ENCODE data around the gene HSDL1.
A peak's percentile ranks its signal among the peaks of the same experiment; 100 is the strongest.

Gene HSDL1

GRCh38 chr16:84144859-84145639, at the start of gene HSDL1, which contains the start of gene DNAAF1:
TSS of gene HSDL1 (minus strand) at chr16:84145177. CDS start at chr16:84131321, 13,856 bp downstream.
TSS of gene DNAAF1 (plus strand) at chr16:84145308. CDS start at chr16:84145441, 133 bp downstream.
- peak; percentile 73 to 93 for DNase-seq

DNA sequence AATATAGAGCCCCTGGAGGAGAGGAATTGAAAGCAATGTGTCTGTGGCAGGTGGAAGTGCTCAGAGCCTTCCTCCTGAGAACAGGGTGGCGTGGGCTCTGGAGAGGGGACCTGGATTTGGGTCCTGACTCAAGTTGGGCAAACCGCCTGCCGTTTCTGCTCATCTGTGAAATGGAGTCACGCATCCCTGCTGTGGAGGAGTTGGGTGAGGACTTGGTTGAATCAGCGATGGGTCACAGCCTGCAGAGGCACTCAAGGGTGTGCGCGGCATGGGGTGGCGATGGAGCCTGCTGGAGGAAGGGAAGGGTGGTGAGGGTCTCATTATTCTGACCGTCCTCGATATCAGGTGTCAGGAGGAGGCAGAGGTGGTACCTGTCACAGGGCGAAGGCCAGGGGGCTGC, 49.0 kb upstream of the HSDL1 start:
- DNase-seq = no peak

GRCh38 chr16:84193480-84193879, 48.5 kb upstream of the HSDL1 start:
- DNase-seq = no peak

GRCh38 chr16:84191466-84191865, 46.5 kb upstream of the HSDL1 start:
- no peak for DNase-seq

- no peak for DNase-seq
Observed at GRCh38 chr16:84190731-84191388, 45.9 kb upstream of the HSDL1 start, which contains the start of gene ADAD2. TSS of gene ADAD2 (plus strand) at chr16:84191157. CDS start at chr16:84191231, 74 bp downstream.

DNA sequence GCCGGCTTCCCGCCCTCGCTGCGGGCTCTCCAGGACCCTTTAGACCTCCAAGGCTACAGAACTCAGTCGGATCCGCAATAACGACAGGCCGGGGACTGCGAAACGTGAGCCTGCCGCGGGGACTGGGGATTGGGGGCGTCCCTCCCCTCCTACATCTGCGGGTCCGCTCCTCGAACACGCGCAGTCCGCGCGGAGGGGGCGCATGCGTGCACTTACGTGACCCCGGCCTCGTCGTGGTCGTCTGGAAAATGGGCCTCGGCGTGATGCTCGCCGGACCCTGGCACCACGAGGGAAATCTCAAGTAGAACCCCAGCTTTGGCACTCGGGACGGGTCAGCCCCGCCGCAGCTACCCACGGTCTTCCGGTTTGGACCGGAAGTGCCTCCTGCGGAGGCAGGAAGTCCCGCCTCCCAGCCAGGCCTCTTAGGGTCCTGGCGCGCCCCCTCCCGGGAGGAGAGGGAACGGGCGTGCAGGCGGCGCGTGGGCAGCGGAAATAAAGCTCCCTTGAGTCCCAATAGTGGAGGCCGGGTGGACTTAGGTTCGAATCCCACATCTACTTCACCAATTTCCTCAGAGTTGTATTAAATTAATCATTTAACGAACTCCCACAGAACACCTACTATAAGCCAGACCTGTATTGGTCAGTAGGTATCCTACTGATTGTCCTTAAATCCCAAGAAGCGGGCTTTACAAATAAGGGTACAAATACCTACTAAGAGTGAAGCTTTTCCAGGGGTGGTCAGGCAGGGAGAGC, 41.9 kb upstream of the HSDL1 start, which contains the start of gene TAF1C:
Gene TAF1C, minus strand, starts transcription at position 373 of the 753 bp plus-strand sequence. CDS start 2,069 bp downstream, outside the sequence.
- DNase-seq = peak; percentile 74 to 85

DNA sequence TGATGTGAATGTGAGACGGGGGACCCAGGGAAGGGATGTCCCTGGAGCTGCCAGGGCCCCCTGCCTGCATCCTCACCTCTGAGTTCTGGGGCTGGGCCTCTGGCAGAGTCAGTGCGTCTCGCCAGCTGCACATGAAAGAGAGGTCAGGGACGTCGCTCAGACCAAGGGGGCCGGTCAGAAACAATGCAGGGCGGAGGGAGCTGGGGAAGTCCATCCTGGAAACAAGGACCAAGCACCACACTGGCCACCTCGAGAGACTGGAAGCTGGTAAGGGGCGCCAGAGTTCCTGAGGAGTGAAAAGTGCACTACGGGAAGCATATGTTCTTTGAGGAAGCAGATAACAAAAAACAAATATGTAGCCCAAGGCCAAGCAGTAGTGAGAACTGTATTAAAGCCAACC, 39.8 kb upstream of the HSDL1 start:
- no peak for DNase-seq

GRCh38 chr16:84183911-84184591, 39.1 kb upstream of the HSDL1 start:
- no peak for DNase-seq

DNA sequence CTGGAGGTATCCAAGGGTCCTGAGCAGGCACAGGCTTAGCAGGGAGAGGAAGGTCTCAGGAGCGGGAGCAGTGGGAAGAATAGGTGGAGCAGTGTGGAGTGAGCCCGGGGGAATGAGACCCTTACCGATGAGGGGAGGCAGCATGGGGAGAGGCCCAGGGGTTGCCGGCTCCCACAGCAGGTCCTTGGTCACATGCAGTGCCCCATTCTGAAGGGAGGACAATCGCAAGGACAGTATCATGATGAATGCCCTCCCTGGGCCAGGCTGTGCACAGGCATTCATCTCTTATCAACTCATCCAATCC, 38.5 kb upstream of the HSDL1 start:
- DNase-seq = no peak

- no peak for DNase-seq
Observed at GRCh38 chr16:84182680-84183571, 37.9 kb upstream of the HSDL1 start.

GRCh38 chr16:84182104-84182503, 37.1 kb upstream of the HSDL1 start:
- no peak for DNase-seq

- DNase-seq = no peak
Observed at GRCh38 chr16:84181144-84181915, 36.4 kb upstream of the HSDL1 start.

- DNase-seq = no peak
Observed at GRCh38 chr16:84180519-84181140, 35.7 kb upstream of the HSDL1 start.

DNA sequence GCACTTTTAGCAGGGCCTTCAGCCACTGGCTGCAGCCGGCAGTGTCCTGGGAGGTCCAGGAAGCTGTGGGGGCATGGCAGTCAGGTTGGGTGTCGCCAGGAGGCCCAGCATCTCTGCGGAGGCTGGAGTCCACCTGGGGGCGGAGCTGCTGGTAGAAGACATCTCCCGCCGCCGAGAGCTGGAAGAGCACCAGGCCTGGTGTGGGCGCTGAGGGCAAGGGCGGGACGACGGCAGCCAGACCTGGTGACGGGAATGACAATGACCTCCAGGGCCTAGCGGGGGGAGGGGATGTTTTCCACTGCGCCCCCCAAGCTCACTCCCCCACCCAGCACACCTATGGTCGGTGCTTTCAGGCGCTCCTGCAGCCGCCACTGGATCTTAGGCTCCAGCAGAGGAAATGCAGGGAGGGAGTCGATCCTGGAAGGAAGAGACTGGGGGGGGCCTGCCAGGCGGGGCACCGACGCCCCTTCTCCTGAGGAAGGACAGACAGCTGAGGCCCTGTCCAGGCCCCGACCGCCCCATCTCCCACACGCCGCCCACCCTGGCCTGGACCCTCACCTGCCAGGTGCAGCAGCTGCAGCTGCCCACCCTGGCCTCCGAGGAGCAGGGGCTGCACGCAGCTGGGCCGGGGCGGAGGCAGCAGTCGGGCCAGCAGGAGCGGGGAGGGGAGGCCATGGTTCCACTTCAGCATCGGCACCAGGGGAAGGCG, 34.8 kb upstream of the HSDL1 start:
- DNase-seq = no peak

DNA sequence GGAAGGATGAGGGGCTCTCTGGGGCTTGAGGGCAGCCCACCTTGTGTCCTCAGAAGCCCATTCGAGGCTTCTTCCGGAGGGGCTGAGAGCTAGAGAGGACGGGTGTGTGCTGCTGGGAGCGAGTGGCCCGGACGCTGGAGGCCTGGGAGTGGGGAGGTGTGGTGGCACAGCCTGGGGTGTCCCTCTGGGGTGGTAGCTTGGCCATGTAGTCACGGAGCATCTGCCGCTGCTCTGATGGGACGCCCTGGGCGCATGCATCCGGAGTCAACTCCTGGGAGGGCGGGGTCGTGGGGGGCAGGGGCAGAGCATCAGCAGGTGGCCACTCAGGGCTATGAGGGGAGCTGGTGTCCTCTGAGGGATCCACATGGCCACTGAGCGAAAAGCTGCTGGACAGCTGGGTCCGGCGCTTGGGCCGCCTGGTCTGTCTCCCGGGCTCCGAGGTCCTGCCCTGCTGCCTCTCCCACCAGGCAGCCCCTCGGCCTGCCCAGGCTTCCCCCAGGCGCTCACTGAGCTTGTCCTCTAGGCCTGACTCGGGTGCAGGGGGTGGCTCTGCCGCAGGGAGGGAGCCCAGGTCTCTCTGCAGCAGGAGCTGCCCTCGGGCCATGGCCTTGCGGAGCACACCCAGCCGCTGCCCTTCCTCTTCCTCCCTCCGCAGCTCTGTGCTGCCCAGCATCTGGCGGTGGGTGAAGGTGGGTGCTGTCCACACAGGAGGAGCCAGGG, 34.1 kb upstream of the HSDL1 start:
- DNase-seq = no peak

DNA sequence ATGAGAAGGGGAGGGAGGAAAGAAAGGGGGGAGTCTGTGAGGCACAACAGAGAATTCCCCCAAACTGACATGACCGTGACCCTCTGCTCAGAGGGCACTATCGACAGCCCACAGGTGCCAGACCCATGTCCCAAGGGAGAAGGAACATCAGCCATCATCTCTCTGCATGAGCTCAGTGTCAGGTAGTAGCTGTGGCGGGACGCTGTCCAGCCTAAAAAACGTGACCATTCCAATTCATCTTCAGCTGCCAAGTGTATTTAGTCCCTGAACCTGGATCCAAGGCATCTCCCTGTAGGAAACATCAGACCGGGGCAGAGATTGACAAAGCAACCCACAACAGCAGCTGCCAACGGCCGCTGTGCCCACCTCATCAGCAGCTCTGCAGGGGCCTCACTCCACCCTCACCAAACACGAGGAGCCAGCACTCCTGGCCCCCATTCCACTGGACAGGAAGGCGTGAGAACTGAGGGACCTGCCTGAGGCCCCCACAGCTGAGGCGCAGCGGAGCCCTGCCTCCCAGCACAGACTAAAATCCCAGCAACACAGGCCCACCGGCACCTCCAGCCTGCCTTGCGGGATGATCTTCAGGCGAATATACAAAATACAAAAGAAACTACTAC, 33.3 kb upstream of the HSDL1 start:
- no peak for DNase-seq

DNA sequence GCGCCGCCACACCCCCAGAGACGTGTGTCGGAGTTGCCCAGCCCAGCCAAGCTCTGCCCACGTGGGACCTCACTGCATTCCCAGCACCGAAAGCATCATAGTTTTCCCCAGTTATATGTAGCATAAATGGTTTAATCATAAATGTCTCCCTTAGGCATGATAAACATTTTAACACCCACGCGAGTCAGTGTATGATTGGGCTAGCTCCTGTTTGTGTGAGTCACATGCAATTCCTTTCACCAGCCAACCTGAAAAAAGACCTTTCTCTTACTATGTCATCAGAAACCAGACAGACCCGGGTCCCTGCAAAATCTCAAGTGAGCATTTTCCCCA, 32.7 kb upstream of the HSDL1 start:
- no peak for DNase-seq

DNA sequence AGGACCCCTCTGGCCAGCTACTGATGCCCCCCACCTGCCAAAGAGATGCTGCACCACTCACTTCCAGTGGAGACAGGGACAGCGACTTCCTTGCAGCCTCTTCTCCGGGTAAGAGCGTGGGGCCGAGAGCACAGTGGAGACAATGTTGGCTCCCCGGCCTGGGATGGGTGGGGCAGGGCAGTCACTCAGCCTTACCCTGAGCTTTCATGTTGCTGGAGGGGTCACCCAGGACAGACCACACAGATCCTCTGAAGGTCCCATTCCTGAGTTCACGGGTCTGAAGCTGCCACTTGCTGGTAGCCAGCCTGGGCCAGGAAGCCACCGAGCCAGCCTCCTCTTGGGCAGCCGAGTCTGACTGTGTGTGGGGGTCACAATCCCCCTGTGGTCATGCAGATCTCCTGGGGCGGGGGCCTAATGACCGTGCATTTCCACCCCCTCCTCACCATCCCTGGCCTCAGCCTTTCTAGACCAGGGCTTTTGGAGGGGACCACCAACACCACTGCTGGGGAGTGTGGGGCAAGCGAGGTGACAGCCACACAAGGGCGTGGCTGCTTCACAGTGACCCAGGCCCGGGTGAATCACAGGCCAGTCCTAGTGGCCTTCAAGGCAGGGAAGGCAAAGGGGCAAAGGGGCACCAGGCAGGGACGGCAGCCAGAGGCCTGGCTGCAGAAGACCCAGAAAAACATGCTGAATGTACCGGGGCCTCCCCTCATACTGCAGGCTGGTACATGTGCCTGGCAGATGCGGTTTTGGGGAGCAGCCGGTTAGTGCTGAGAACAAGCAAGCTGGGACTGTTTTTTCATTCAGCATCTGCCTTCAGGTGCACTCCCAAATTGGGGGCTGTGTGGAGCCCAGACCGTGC, 31.4 kb upstream of the HSDL1 start:
- DNase-seq = no peak
